Stimulated activated CD4-positive, alpha-beta T cell treated with anti-CD3 and anti-CD28 coated beads, Interleukin-2, amount 100 ng/mL, for 48 hours (primary cell): ENCODE measurements around the gene CREBBP.

Experiments used
- DNase-seq, 2 donors: peaks; one replicate each; pipeline ENCODE4 v3.0.0-alpha.2; 2020

The CREBBP gene

DNA sequence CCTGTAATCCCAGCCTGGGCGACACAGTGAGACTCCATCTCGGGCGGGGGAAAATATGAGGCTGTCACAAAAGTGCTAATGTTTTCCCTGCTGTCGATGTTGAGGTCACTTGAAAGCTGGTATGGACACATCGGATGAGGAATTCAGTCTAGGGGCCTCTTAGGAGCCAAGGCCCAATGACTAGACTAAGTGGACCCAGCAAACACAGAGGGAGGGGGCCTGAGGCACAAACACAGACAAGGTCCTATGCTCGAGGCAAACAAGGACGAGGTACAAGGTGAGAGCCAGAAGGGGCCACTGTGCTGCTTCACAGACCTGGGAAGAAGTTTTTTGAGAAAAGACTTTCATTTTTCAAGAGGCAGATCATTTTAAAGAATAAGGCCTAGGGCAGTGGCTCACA lies 178.4 kb downstream of the CREBBP start:
- no peak for DNase-seq

DNA sequence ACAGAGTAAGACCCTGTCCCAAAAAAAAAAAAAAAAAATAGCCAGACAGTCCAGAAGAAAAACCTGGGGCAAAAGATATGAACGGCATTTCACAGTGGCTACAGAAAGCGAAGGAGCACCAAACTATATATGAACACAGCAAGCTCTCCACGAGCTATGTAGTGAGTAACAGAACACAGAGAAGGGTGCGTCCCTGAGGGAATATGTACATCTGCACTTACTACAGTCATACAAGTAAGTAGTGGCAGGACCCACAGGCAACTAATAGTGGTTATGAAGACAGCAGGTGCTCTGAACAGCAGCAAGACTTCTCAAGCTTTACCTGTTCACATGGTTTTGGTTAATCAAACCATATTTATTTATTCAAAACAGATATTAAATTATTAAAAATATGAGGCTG lies 179.0 kb downstream of the CREBBP start:
- no peak for DNase-seq

DNA sequence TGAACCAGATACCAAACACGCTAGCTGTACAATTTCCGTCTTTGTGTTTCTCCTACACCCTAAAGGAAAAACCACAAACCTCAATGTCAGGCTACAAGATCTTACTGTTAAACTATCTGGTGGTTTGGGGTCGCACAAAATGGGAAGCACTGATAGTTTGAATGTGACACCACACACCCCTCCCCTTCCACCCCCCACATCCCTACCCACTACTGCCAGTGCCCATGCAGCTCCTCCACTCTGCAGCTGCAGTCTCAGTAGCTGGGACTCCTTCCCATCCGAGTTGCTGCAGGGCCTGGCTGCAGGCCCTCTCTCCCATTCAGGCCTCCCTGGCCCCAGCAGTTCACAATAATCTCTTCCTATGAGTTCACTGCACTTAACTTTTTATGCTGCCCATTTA lies 181.6 kb downstream of the CREBBP start:
- no peak for DNase-seq

DNA sequence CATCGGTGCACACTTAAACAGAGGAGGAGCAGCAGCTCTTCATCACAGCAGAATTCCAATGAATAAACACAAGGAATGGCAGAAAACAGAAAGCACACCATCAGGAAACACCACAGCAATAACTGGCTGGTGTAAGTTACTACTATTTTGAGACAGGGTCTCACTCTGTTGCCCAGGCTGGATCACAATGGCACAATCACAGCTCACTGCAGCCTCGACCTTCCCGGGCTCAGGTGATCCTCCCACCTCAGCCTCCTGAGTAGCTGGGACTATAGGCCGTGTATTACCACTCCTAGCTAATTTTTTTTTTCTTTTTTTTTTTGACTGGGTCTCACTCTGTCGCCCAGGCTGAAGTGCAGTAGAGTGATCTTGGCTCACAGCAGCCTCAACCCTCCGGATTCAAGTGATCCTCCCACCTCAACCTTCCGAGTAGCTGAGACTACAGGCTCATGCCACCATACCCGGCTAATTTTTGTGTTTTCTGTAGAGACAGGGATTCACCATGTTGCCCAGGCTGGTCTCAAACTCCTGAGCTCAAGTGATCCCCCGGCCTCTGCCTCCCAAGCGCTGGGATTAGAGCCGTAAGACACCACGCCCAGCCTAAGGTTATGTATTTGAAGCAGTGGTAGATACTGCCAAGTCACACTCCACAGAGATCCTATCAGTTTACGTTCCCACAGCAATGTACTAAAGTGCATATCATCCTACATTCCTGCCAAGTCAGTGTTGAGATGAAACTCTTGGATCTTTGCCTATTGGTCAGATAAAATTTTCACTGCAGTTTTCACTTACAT lies 183.9 kb downstream of the CREBBP start:
- DNase-seq = no peak

DNA sequence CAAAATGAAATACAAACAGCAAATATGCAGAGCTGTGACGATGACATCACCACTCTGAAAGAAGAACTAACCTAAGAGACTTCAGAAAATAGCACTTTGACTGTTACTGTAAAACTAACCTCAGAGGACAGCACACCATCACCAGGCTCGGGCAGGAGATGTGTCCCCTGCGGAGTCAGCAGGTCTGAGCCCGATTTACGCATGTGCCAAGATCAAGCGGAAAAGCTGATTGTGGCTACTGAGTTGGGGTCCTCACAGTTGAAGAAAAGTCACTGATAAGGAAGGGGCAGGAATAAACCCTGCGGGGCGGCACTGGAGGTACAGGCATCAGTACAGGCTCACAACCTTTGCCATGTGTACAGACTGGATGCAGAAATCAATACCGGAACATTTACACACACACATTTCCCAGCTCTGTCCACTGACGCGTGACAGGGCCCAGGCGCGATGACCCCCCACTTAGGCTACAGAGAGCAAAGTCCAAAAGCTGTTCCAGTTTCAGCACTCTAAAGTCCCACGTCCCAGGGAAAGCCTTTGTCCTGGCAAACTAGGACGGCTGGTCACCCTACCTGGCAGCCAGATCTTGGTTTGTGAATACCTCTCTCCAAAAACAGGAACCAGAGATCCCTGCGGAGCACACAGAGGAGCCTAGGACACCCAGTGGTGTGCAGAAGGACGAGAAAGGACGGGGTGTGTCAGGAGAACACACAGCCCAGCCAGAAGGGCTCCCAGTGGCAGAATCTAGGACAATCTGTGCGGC lies 184.7 kb downstream of the CREBBP start:
- DNase-seq = no peak

DNA sequence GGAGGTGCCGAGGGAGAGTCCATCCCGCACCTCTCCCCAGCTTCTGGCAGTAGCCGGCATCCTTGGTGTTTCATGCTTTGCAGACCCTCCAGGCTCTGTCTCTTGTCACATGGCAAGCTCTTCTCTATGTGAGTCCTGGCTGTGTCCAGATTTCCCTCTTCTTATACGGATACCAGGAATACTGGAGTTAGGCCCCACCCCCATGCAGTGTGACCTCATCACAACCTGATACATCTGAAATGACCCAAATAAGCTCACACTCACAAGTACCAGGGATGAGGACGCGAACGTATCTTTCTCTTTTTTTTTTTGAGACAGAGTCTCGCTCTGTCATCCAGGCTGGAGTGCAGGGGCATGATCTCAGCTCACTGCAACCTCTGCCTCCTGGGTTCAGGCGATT lies 186.5 kb downstream of the CREBBP start:
- DNase-seq = no peak

DNA sequence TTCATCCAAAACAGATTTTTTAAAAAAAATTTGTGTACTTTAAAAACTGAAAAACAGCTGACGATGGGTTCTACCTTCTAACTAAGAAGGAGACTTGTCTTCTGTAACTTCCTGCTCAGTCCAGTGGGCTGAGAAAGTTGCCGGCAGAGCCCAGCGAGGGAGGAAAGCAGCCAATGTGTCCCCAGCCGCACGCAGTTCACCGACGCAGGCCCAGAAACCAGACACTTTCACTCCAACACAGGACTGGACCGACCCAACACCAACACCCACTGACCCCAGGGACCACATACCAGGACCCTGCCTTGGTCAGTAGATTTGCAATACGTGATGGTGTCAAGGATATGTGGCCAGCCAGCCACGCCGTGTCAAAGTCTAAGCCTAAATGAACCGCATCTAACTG lies 188.8 kb downstream of the CREBBP start:
- DNase-seq = no peak

DNA sequence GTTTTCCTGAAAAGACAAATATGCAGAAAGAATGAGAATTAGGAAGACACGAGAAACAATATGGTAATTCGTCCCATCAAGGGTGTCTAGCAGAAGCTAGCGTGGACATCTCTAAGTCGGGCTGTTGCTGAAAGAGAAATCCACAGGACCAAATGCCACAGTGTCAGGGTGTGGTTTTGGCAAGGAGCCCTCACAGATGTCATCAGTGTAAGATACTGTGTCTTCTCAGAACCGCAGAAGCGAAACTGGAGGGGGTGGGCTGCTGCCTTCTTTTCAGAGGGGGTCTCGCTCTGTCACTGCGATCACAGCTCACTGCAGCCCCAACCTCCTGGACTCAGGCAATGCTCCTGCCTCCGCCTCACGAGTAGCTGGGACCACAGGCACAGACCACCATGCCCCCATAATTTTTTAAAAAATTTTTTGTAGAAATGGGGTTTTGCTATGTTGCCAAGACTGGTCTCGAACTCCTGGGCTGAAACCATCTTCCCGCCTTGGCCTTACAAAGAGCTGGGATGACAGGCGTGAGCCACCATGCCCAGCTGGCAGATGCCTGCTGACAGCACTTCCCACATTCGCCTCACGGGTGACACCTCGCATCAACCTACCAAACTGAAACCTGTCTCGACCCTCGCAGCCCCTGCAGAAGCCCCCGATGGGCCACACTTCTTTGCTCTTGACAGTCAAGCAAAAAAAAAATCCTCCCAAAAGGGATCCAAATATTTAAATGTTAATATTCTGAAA lies 189.4 kb downstream of the CREBBP start:
- no peak for DNase-seq

DNA sequence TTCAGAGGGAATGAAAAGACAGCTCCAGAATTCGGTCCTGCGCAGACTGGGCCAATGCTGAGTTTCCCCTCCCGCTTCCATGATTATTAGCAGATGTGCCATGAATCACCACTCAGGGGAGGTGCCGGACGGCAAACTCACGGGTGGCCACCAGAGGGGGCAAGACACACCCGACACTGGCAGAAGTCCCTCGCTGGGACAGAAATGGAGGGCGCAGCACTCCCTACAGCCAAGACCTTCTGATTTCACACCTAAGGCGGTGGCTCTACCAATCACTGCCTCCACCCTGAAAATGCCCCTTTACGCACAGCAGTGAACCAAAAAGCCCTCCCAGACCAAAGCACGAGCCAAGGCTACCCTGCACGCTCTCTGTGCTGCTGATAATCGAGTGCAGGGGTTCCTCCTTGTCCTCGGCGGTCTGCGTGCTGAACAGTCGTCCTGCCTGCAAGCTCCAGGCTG lies 190.0 kb downstream of the CREBBP start:
- peak; percentile 74 to 80 for DNase-seq

DNA sequence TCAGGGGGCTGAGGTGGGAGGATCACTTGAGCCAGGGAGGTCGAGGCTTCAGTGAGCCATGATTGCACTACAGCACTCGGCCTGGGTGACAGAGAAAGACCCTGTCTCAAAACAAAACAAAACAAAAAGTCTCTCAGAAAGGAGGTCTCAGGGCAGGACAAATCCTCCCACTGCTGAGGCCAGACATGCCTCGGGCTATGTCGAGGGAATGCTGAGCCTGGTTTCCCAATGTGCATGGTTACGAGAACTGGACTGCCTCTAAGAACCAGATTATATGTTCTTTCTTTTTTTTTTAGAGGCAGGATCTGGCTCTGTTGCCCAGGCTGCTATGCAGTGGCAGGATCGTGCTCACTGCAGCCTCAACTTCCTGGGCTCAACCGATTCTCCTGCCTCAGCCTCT lies 190.8 kb downstream of the CREBBP start:
- DNase-seq = no peak

DNA sequence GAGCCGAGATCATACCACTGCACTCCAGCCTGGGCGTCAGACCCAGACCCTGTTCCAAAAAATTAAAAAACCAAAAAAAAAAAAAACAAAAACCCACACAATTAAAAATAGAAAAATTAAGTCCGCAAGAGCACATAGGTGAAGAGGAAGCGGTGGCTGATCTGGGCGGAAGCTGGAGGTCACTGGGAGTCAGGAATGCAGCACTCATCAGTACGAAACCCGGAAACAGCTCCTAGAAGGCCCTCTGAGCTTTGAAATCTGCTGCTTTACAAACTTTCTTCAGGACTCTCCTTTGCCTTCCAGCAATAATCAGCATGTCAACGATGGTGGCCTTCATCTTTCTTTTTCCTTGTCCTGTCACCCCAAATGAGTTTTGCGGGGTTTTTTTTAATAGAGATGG lies 192.7 kb downstream of the CREBBP start:
- DNase-seq = no peak

DNA sequence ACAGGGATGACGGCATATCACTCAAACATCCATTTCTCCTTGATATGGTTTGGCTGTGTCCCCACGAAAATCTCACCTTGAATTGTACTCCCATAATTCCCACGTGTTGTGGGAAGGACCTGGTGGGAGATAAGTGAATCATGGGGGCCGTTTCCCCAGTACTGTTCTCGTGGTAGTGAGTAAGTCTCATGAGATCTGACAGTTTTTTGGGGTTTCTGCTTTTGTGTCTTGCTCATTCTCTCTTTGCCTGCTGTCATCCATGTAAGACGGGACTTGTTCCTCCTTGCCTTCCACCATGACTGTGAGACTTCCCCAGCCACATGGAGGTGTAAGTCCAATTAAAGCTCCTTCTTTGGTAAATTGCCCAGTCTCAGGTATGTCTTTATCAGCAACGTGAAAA lies 193.5 kb downstream of the CREBBP start:
- no peak for DNase-seq

DNA sequence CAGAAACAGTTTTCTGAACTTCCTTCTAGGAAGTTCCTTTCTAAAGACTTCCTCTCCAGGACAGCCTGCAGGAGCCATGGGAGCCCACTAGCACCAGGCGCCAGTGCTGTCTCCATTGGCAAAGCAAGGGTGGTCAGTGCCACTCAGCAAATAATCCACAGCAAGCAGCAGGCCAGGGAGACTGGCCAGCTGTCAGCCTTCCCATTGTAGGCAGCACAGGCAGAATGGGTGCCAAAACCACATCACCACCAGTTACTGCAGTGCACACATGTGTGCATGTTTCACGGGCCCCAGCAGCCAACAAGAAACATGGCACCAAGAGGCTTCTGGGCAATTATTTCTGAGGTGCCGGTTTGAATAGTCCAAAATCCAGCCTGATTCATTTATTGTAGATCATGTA lies 199.3 kb downstream of the CREBBP start:
- DNase-seq = no peak

DNA sequence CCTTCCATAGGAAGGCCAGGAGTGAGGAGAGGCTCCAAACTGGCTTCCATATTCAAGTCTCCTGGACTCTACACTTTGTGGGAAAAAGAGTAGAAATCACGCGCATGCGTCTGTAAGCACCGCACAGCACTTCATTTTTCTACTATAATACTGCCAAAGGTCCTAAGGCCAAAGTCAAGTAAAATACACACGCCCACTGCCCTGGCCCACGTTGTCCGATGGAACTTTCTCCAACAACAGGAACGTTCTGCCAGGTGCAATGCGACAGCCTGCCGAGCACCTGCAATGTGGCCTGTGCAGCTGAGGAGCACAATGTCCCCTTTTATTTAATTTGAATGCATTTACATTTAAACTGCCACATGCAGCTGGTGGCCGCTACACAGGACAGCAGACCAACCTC lies 202.5 kb downstream of the CREBBP start:
- DNase-seq = no peak

DNA sequence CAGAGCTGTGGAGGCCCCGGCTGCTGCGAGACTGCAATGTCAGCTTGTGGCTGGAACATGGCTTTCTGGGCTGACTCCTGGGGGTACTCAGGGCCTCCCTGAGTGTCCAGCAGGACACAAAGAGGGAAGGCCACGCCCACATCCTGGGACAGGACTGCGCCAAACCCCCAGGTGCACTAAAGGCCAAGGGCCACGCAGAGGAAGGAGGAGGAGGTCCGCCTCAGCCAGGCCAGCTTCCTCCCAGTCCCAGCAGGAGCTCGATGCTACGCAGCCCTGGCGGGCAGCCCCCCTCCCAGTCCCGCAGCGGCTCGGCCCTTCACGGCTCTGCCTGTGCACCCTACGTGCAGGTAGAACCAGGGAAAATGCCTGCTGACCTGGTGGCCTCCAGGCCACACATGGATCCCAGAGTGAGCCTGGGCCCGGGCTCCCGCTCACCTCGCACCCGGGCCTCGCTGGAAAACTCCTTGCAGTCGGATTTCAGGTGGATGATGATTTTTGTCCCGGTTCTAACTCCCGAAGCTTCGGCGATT lies 204.8 kb downstream of the CREBBP start:
- no peak for DNase-seq
